A673 (cell line): Measurements from ENCODE around the gene MRPL14. TPM values are rescaled to one million over a fixed set of nuclear protein-coding genes. Genes with fewer than 3 reads are reported as not detected.

Experiments used
- BruUV-seq: library from RNA; stranded (reverse); fragments of 400-500 nt; replicated peaks from 2 replicates; lab custom pipeline; 2021; lab: Mats Ljungman, UMichigan
- CTCF ChIA-PET: fragments of 300-600 bp; sonication (Branson Sonifier 250); formaldehyde crosslinking; loops from one replicate; lab custom pipeline; 2022; ENCODE audit warnings: antibody characterized with exemption; lab: Charles Lee
- POLR2A ChIA-PET: fragments of 300-600 bp; sonication (Branson Sonifier 250); formaldehyde crosslinking; loops from one replicate; lab custom pipeline; 2022; ENCODE audit warnings: antibody characterized with exemption; ENCODE audit not compliant: low non-redundant PET; lab: Charles Lee
- DNase-seq: peaks from one replicate; pipeline ENCODE4 v3.0.0-alpha.2; 2015; ENCODE audit warnings: low spot score
- H3K27ac ChIP-seq: fragments of 200-600 bp; sonication (generic); 2 replicates; pipeline ENCODE4 v1.5.1; 2016; ENCODE audit warnings: mixed run types, low read depth, mild to moderate bottlenecking, mixed read lengths, antibody characterized with exemption, low read length; ENCODE audit not compliant: poor library complexity, severe bottlenecking
- H3K27me3 ChIP-seq: fragments of 200-600 bp; sonication (generic); replicated peaks from 2 replicates; pipeline ENCODE4 v1.6.1; 2017; ENCODE audit warnings: mixed run types, low read depth, mild to moderate bottlenecking, mixed read lengths, antibody characterized with exemption, low read length; ENCODE audit not compliant: insufficient read depth, poor library complexity
- H3K36me3 ChIP-seq: fragments of 200-600 bp; sonication (generic); 2 replicates; pipeline ENCODE4 v1.6.1; 2016; ENCODE audit warnings: mixed run types, mild to moderate bottlenecking, mixed read lengths, antibody characterized with exemption, low read length; ENCODE audit not compliant: insufficient read depth, poor library complexity, severe bottlenecking
- H3K4me1 ChIP-seq: fragments of 200-600 bp; sonication (generic); 2 replicates; pipeline ENCODE4 v1.6.1; 2017; ENCODE audit warnings: mixed run types, mild to moderate bottlenecking, mixed read lengths, antibody characterized with exemption, low read length; ENCODE audit not compliant: insufficient read depth, poor library complexity, severe bottlenecking
- H3K4me3 ChIP-seq: fragments of 200-600 bp; sonication (generic); 2 replicates; pipeline ENCODE4 v1.5.1; 2016; ENCODE audit warnings: low read depth, mixed run types, mild to moderate bottlenecking, mixed read lengths, low read length; ENCODE audit not compliant: poor library complexity, severe bottlenecking
- H3K9me3 ChIP-seq: fragments of 200-600 bp; sonication (generic); 2 replicates; pipeline ENCODE4 v1.6.1; 2016; ENCODE audit warnings: mixed run types, low read depth, mild to moderate bottlenecking, mixed read lengths, antibody characterized with exemption, low read length; ENCODE audit not compliant: poor library complexity, severe bottlenecking
- CTCF ChIP-seq: fragments of 300-800, 200-600 bp; sonication (generic); conservative IDR thresholded peaks from 2 replicates; pipeline ENCODE4 v1.5.1; 2017; ENCODE audit warnings: low read depth, mild to moderate bottlenecking, antibody characterized with exemption, low read length, moderate library complexity, mixed read lengths
- EZH2 ChIP-seq: fragments of 200-600 bp; sonication (generic); IDR thresholded peaks from 2 replicates; pipeline ENCODE4 v1.6.1; 2017; ENCODE audit warnings: borderline replicate concordance, low read depth, mild to moderate bottlenecking, mixed read lengths, antibody characterized with exemption, low read length; ENCODE audit not compliant: poor library complexity, severe bottlenecking
- intact Hi-C: fragments of 100-400 bp; cut with micrococcal nuclease; formaldehyde crosslinking; loops from one replicate; pipeline ENCODE4 v1.10.0; 2022; ENCODE audit not compliant: unreplicated experiment
- total RNA-seq: library from RNA; stranded (reverse); gene quantifications from 2 replicates; pipeline ENCODE4 v1.2.3, GENCODE V29; 2021

Gene MRPL14
- total RNA-seq, 1 experiment from 2014 or later = 78.8 TPM

- BruUV-seq = no TSS peak
- Histone ChIP-seq H3K27ac (no peak within 1 kb of the TSS), H3K4me3 (no peak within 1 kb of the TSS), H3K9me3 (no peaks in the 10 kb centered on the region), H3K4me1 (no peaks in the 10 kb centered on the region), H3K27me3 (no peaks in the 10 kb centered on the region), H3K36me3 (no peaks in the 10 kb centered on the region)
- POLR2A ChIA-PET = no interaction called here
- intact Hi-C loops = no loop called here
- CTCF ChIA-PET = interaction anchor here (1.5 kb wide), 1 partner anchor 14 kb away, joined by 3 read pairs; no protein-coding TSS in a partner anchor
- no peak for DNase-seq
- TF ChIP-seq EZH2 (no peak), CTCF (no peak)
Measured at GRCh38 chr6:44158770-44159228, 31.5 kb upstream of the MRPL14 start, which contains the start of gene CAPN11. CAPN11 (plus strand) TSS chr6:44158820; CDS start chr6:44158849, 29 bp downstream.

- intact Hi-C loops = no loop called here
- no TSS peak for BruUV-seq
- Histone ChIP-seq H3K9me3 (no peaks in the 10 kb centered on the region), H3K4me1 (no peaks in the 10 kb centered on the region), H3K27ac (no peak overlapping the region), H3K27me3 (no peaks in the 10 kb centered on the region), H3K4me3 (no peak overlapping the region), H3K36me3 (no peaks in the 10 kb centered on the region)
- POLR2A ChIA-PET = interaction anchor here (0.6 kb wide), 1 partner anchor 48 kb away, joined by 3 read pairs; no protein-coding TSS in a partner anchor
- TF ChIP-seq CTCF (no peak), EZH2 (no peak)
- CTCF ChIA-PET = no interaction called here
- DNase-seq = no peak
Measured at GRCh38 chr6:44157152-44157521, 29.9 kb upstream of the MRPL14 start.

GRCh38 chr6:44156494-44157151 is 29.4 kb upstream of the MRPL14 start:
- POLR2A ChIA-PET = interaction anchor here (0.6 kb wide), 1 partner anchor 48 kb away, joined by 3 read pairs; no protein-coding TSS in a partner anchor
- TF ChIP-seq EZH2 (no peak), CTCF (no peak)
- intact Hi-C loops = no loop called here
- Histone ChIP-seq H3K9me3 (no peaks in the 10 kb centered on the region), H3K4me3 (no peak overlapping the region), H3K4me1 (no peaks in the 10 kb centered on the region), H3K27ac (no peak overlapping the region), H3K36me3 (no peaks in the 10 kb centered on the region), H3K27me3 (no peaks in the 10 kb centered on the region)
- CTCF ChIA-PET = no interaction called here
- no peak for DNase-seq
- BruUV-seq = no TSS peak
